Activated T-helper 1 cell treated with anti-CD3 and anti-CD28 coated beads, Interleukin-12 subunit alpha, Interleukin-12 subunit beta, Interleukin-2, Interleukin-4 antibody, amounts not matched to agents 30 ng/mL and 10 ng/mL and 1 ng/mL, durations not matched to agents 14 hours and 24 hours and 36 hours (primary cell): ENCODE data around the gene MTHFD2. TPM values are rescaled to one million over a fixed set of nuclear protein-coding genes. Genes with fewer than 3 reads are reported as not detected.
"Not testable (repeated sequence)": the region's sequence is repeated elsewhere in the genome, so short reads cannot be mapped to it uniquely, and the experiment has no call there.

Experiments used
- DNase-seq: peaks from one replicate; pipeline ENCODE4 v3.0.0; 2021; ENCODE audit warnings: low spot score
- H3K27ac Mint-ChIP-seq: one replicate; pipeline ENCODE4 v1.8.0; 2021; ENCODE audit warnings: mild to moderate bottlenecking, mixed read lengths
- H3K27me3 Mint-ChIP-seq: one replicate; pipeline ENCODE4 v1.8.0; 2022; ENCODE audit warnings: mild to moderate bottlenecking, moderate library complexity, mixed read lengths; ENCODE audit not compliant: insufficient read depth
- H3K36me3 Mint-ChIP-seq: one replicate; pipeline ENCODE4 v1.8.0; 2021; ENCODE audit warnings: low read depth, mixed read lengths
- H3K4me1 Mint-ChIP-seq: one replicate; pipeline ENCODE4 v1.8.0; 2021; ENCODE audit warnings: low read depth, mixed read lengths
- H3K4me3 Mint-ChIP-seq: one replicate; pipeline ENCODE4 v1.8.0; 2021; ENCODE audit warnings: mild to moderate bottlenecking, moderate library complexity, mixed read lengths
- H3K9me3 Mint-ChIP-seq: one replicate; pipeline ENCODE4 v1.8.0; 2021; ENCODE audit warnings: mixed read lengths
- intact Hi-C: fragments of 100-400 bp; cut with micrococcal nuclease; formaldehyde crosslinking; loops from one replicate; pipeline ENCODE4 v1.15.1; 2024
- total RNA-seq: library from RNA; stranded (reverse); gene quantifications from 2 replicates; pipeline ENCODE4 v1.2.3, GENCODE V29; 2022

Gene MTHFD2
- total RNA-seq, 1 donor from 2014 or later = 437 TPM

GRCh38 chr2:74199871-74200305 is 1.5 kb downstream of the MTHFD2 start:
- Mint-ChIP-seq H3K4me1 (peaks cover 72% of the 10 kb centered on the region), H3K4me3 (peak overlapping the region; percentile 98), H3K36me3 (peaks cover 40% of the 10 kb centered on the region), H3K9me3 (no peaks in the 10 kb centered on the region), H3K27me3 (no peaks in the 10 kb centered on the region), H3K27ac (peak overlapping the region; percentile 97)
- intact Hi-C loops = loop anchor here (1.0 to 10.0 kb wide), 10 partner anchors 33 to 965 kb away; partner anchors contain the start of genes CCT7, DGUOK, INO80B and POLE4
- peak; percentile 19 for DNase-seq

GRCh38 chr2:74201196-74201595 is 2.8 kb downstream of the MTHFD2 start:
- no peaks in the 10 kb centered on the region for H3K9me3 Mint-ChIP-seq
- peaks cover 85% of the 10 kb centered on the region for H3K4me1 Mint-ChIP-seq

GRCh38 chr2:74201596-74201995 is 3.2 kb downstream of the MTHFD2 start:
- peak overlapping the region; percentile 98 for H3K4me3 Mint-ChIP-seq
- H3K27ac Mint-ChIP-seq = peak overlapping the region; percentile 79
- intact Hi-C loops = loop anchor here (5.0 to 10.0 kb wide), 2 partner anchors 34 to 967 kb away; partner anchors contain the start of genes CCT7 and PRADC1
- H3K27me3 Mint-ChIP-seq = no peaks in the 10 kb centered on the region
- peaks cover 89% of the 10 kb centered on the region for H3K4me1 Mint-ChIP-seq
- no peaks in the 10 kb centered on the region for H3K9me3 Mint-ChIP-seq
- H3K36me3 Mint-ChIP-seq = peaks cover 57% of the 10 kb centered on the region
- DNase-seq = no peak

More at GRCh38 chr2:74201196-74201595, 2.8 kb downstream of the MTHFD2 start:
- Mint-ChIP-seq H3K27ac (peak overlapping the region; percentile 79), H3K27me3 (no peaks in the 10 kb centered on the region), H3K36me3 (peaks cover 53% of the 10 kb centered on the region), H3K4me3 (peak overlapping the region; percentile 98)
- DNase-seq = no peak
- intact Hi-C loops = loop anchor here (5.0 to 10.0 kb wide), 2 partner anchors 34 to 966 kb away; partner anchors contain the start of genes CCT7 and PRADC1

GRCh38 chr2:74204436-74204835 is 6.0 kb downstream of the MTHFD2 start:
- H3K9me3 Mint-ChIP-seq = no peaks in the 10 kb centered on the region
- peak overlapping the region; percentile 96 for H3K27ac Mint-ChIP-seq
- DNase-seq = no peak
- peaks cover 84% of the 10 kb centered on the region for H3K4me1 Mint-ChIP-seq
- no peaks in the 10 kb centered on the region for H3K27me3 Mint-ChIP-seq
- peaks cover 74% of the 10 kb centered on the region for H3K36me3 Mint-ChIP-seq
- H3K4me3 Mint-ChIP-seq = peak overlapping the region; percentile 78
- intact Hi-C loops = loop anchor here (5.0 to 10.0 kb wide), 2 partner anchors 37 to 970 kb away; partner anchors contain the start of genes CCT7 and PRADC1

- H3K9me3 Mint-ChIP-seq = no peaks in the 10 kb centered on the region
- intact Hi-C loops = loop anchor here (5.0 to 10.0 kb wide), 2 partner anchors 187 to 970 kb away; partner anchors contain the start of genes CCT7 and PRADC1
- H3K27me3 Mint-ChIP-seq = no peaks in the 10 kb centered on the region
- peaks cover 83% of the 10 kb centered on the region for H3K4me1 Mint-ChIP-seq
- peak overlapping the region; percentile 78 for H3K4me3 Mint-ChIP-seq
- H3K27ac Mint-ChIP-seq = peak overlapping the region; percentile 96
- peaks cover 74% of the 10 kb centered on the region for H3K36me3 Mint-ChIP-seq
- no peak for DNase-seq
Observed at GRCh38 chr2:74205113-74205512, 6.7 kb downstream of the MTHFD2 start.

GRCh38 chr2:74205596-74205995 is 7.2 kb downstream of the MTHFD2 start:
- DNase-seq = peak; percentile 27
- Mint-ChIP-seq H3K36me3 (peaks cover 76% of the 10 kb centered on the region), H3K9me3 (no peaks in the 10 kb centered on the region), H3K4me1 (peaks cover 78% of the 10 kb centered on the region), H3K4me3 (peak overlapping the region; percentile 78), H3K27me3 (no peaks in the 10 kb centered on the region), H3K27ac (peak overlapping the region; percentile 96)
- intact Hi-C loops = loop anchor here (5.0 to 10.0 kb wide), 2 partner anchors 187 to 971 kb away; partner anchors contain the start of genes CCT7 and PRADC1

- peak; percentile 52 for DNase-seq
- intact Hi-C loops = loop anchor here (1.0 to 10.0 kb wide), 4 partner anchors 8 to 971 kb away; partner anchors contain the start of genes BOLA3, CCT7, MTHFD2 and PRADC1
- no peaks in the 10 kb centered on the region for H3K27me3 Mint-ChIP-seq
- H3K4me3 Mint-ChIP-seq = peak overlapping the region; percentile 78
- peak overlapping the region; percentile 96 for H3K27ac Mint-ChIP-seq
- H3K9me3 Mint-ChIP-seq = no peaks in the 10 kb centered on the region
- peaks cover 76% of the 10 kb centered on the region for H3K36me3 Mint-ChIP-seq
- peaks cover 72% of the 10 kb centered on the region for H3K4me1 Mint-ChIP-seq
Observed at GRCh38 chr2:74206180-74206688, 7.8 kb downstream of the MTHFD2 start.

- Mint-ChIP-seq H3K27me3 (no peaks in the 10 kb centered on the region), H3K27ac (no peak overlapping the region), H3K4me3 (no peak overlapping the region), H3K4me1 (peaks cover 17% of the 10 kb centered on the region), H3K9me3 (no peaks in the 10 kb centered on the region), H3K36me3 (peaks cover 45% of the 10 kb centered on the region)
- DNase-seq = no peak
- intact Hi-C loops = no loop called here
Observed at GRCh38 chr2:74212702-74213410, 14.4 kb downstream of the MTHFD2 start.

GRCh38 chr2:74215771-74216170 is 17.4 kb downstream of the MTHFD2 start:
- peak overlapping the region; percentile 79 for H3K27ac Mint-ChIP-seq

GRCh38 chr2:74216642-74217041 is 18.2 kb downstream of the MTHFD2 start:
- Mint-ChIP-seq H3K4me3 (no peak overlapping the region), H3K27me3 (no peaks in the 10 kb centered on the region), H3K4me1 (peaks cover 13% of the 10 kb centered on the region), H3K27ac (no peak overlapping the region), H3K36me3 (peaks cover 34% of the 10 kb centered on the region), H3K9me3 (no peaks in the 10 kb centered on the region)
- intact Hi-C loops = no loop called here
- DNase-seq = no peak

More at GRCh38 chr2:74215771-74216170, 17.4 kb downstream of the MTHFD2 start:
- DNase-seq, intact Hi-C loops, H3K4me3 Mint-ChIP-seq, H3K27me3 Mint-ChIP-seq, H3K9me3 Mint-ChIP-seq: not testable (repeated sequence)
- Mint-ChIP-seq H3K36me3 (peaks cover 39% of the 10 kb centered on the region), H3K4me1 (peaks cover 13% of the 10 kb centered on the region)

GRCh38 chr2:74219846-74220486 is 21.6 kb downstream of the MTHFD2 start:
- H3K27ac Mint-ChIP-seq = no peak overlapping the region
- peaks cover 34% of the 10 kb centered on the region for H3K36me3 Mint-ChIP-seq
- no peak overlapping the region for H3K4me3 Mint-ChIP-seq
- peaks cover 13% of the 10 kb centered on the region for H3K4me1 Mint-ChIP-seq
- H3K9me3 Mint-ChIP-seq = no peaks in the 10 kb centered on the region
- H3K27me3 Mint-ChIP-seq = no peaks in the 10 kb centered on the region
- intact Hi-C loops = no loop called here
- no peak for DNase-seq

- intact Hi-C loops = no loop called here
Observed at GRCh38 chr2:74221091-74221490, 22.7 kb downstream of the MTHFD2 start.

More at GRCh38 chr2:74221091-74221490, 22.7 kb downstream of the MTHFD2 start:
- H3K4me1 Mint-ChIP-seq = peaks cover 9% of the 10 kb centered on the region
- no peak overlapping the region for H3K4me3 Mint-ChIP-seq
- peaks cover 29% of the 10 kb centered on the region for H3K36me3 Mint-ChIP-seq
- DNase-seq = no peak
- no peaks in the 10 kb centered on the region for H3K27me3 Mint-ChIP-seq
- H3K9me3 Mint-ChIP-seq = no peaks in the 10 kb centered on the region
- H3K27ac Mint-ChIP-seq = no peak overlapping the region
